ENCODE results near the gene MYO1B.
"Not testable (repeated sequence)": the region's sequence is repeated elsewhere in the genome, so short reads cannot be mapped to it uniquely, and the experiment has no call there.

The MYO1B gene

GRCh38 chr2:191451116-191451515, 205.9 kb downstream of the MYO1B start:
- no peak for DNase-seq (ENCODE audit: low read depth in 3 of 3)

- DNase-seq (ENCODE audit: low read depth in 3 of 3), result no peak
Measured at GRCh38 chr2:191452065-191452464, 206.9 kb downstream of the MYO1B start.

GRCh38 chr2:191453761-191454160, 208.6 kb downstream of the MYO1B start:
- DNase-seq (ENCODE audit: low read depth in 3 of 3), result no peak

- DNase-seq (ENCODE audit: low read depth in 3 of 3), result not testable (repeated sequence)
Measured at GRCh38 chr2:191456506-191456905, 211.3 kb downstream of the MYO1B start.

GRCh38 chr2:191459158-191459557, 214.0 kb downstream of the MYO1B start:
- DNase-seq (ENCODE audit: low read depth in 3 of 3), result no peak

GRCh38 chr2:191462370-191462769, 217.2 kb downstream of the MYO1B start:
- DNase-seq (ENCODE audit: low read depth in 3 of 3), result no peak

- no peak for DNase-seq (ENCODE audit: low read depth in 3 of 3)
Measured at GRCh38 chr2:191463790-191464189, 218.6 kb downstream of the MYO1B start.

- DNase-seq (ENCODE audit: low read depth in 3 of 3), result no peak
Measured at GRCh38 chr2:191465766-191466420, 220.7 kb downstream of the MYO1B start.

- no peak for DNase-seq (ENCODE audit: low read depth in 3 of 3)
Measured at GRCh38 chr2:191467113-191467512, 221.9 kb downstream of the MYO1B start.

GRCh38 chr2:191470306-191470705, 225.1 kb downstream of the MYO1B start:
- no peak for DNase-seq (ENCODE audit: low read depth in 3 of 3)

- DNase-seq (ENCODE audit: low read depth in 3 of 3), result no peak
Measured at GRCh38 chr2:191474464-191474863, 229.3 kb downstream of the MYO1B start.

Data from stimulated activated CD4-positive, alpha-beta T cell treated with anti-CD3 and anti-CD28 coated beads, TNF-alpha, amount 100 ng/mL, for 24 hours (primary cell).